ENCODE measurements around the gene PANK4.

GRCh38 chr1:2573250-2573920 lies 47.0 kb upstream of the PANK4 start:
- TF ChIP-seq HOXA7 (CRISPR knock-in tag; IDR thresholded peaks at IDR 0.05) (no peak), PHF8 (IDR thresholded peaks at IDR 0.05; ENCODE audit: borderline replicate concordance, low read depth) (no peak), MAFK (IDR thresholded peaks at IDR 0.05; ENCODE audit: partially characterized antibody) (no peak), CTCF (IDR thresholded peaks at IDR 0.05) (no peak), HEYL (CRISPR knock-in tag; IDR thresholded peaks at IDR 0.05) (no peak), CEBPB (IDR thresholded peaks at IDR 0.05) (no peak), POLR2A (IDR thresholded peaks at IDR 0.05; ENCODE audit: low read length) (no peak), ELK1 (IDR thresholded peaks at IDR 0.05; ENCODE audit: low read depth, low read length) (no peak), NFE2L2 (conservative IDR thresholded peaks at IDR 0.05; ENCODE audit: low read length) (no peak)

Measured in A549 (cell line).